ENCODE data around the gene RRP9. TPM values are rescaled to one million over a fixed set of nuclear protein-coding genes. Genes with fewer than 3 reads are reported as not detected.
A peak's percentile ranks its signal among the peaks of the same experiment; 100 is the strongest.

Gene RRP9
- total RNA-seq, 1 donor from 2014 or later = 20.6 TPM

GRCh38 chr3:51943451-51944391 is 2.0 kb upstream of the RRP9 start:
- Mint-ChIP-seq H3K27ac (ENCODE audit: unreplicated experiment) (no peak overlapping the region), H3K4me3 (ENCODE audit: unreplicated experiment) (no peak overlapping the region), H3K9me3 (ENCODE audit: unreplicated experiment) (no peaks in the 10 kb centered on the region), H3K27me3 (ENCODE audit: unreplicated experiment) (peaks cover 8% of the 10 kb centered on the region), H3K36me3 (ENCODE audit: low read depth, unreplicated experiment) (peaks cover 9% of the 10 kb centered on the region), H3K4me1 (ENCODE audit: unreplicated experiment) (peaks cover 16% of the 10 kb centered on the region)
- no peak for DNase-seq (ENCODE audit: low spot score)
- TF ChIP-seq CTCF (IDR thresholded peaks at IDR 0.05; ENCODE audit: unreplicated experiment) = no peak

- no peak overlapping the region for H3K27ac Mint-ChIP-seq (ENCODE audit: unreplicated experiment)
Measured at GRCh38 chr3:51942603-51943450, 1.1 kb upstream of the RRP9 start.

GRCh38 chr3:51941463-51941797 is 274 bp downstream of the RRP9 start:
- Mint-ChIP-seq H3K27ac (ENCODE audit: unreplicated experiment) (peak overlapping the region; percentile 34), H3K4me3 (ENCODE audit: unreplicated experiment) (peak overlapping the region; percentile 90), H3K4me1 (ENCODE audit: unreplicated experiment) (peaks cover 20% of the 10 kb centered on the region), H3K9me3 (ENCODE audit: unreplicated experiment) (no peaks in the 10 kb centered on the region), H3K36me3 (ENCODE audit: low read depth, unreplicated experiment) (peaks cover 24% of the 10 kb centered on the region), H3K27me3 (ENCODE audit: unreplicated experiment) (peaks cover 6% of the 10 kb centered on the region)
- DNase-seq (ENCODE audit: low spot score) = no peak
- no peak for TF ChIP-seq CTCF (IDR thresholded peaks at IDR 0.05; ENCODE audit: unreplicated experiment)

More at GRCh38 chr3:51942603-51943450, 1.1 kb upstream of the RRP9 start:
- peaks cover 6% of the 10 kb centered on the region for H3K27me3 Mint-ChIP-seq (ENCODE audit: unreplicated experiment)
- H3K4me3 Mint-ChIP-seq (ENCODE audit: unreplicated experiment) = no peak overlapping the region
- DNase-seq (ENCODE audit: low spot score) = no peak
- H3K9me3 Mint-ChIP-seq (ENCODE audit: unreplicated experiment) = no peaks in the 10 kb centered on the region
- peaks cover 20% of the 10 kb centered on the region for H3K4me1 Mint-ChIP-seq (ENCODE audit: unreplicated experiment)
- peaks cover 16% of the 10 kb centered on the region for H3K36me3 Mint-ChIP-seq (ENCODE audit: low read depth, unreplicated experiment)
- no peak for TF ChIP-seq CTCF (IDR thresholded peaks at IDR 0.05; ENCODE audit: unreplicated experiment)

- Mint-ChIP-seq H3K27ac (ENCODE audit: unreplicated experiment) (peak overlapping the region; percentile 34), H3K9me3 (ENCODE audit: unreplicated experiment) (no peaks in the 10 kb centered on the region), H3K4me1 (ENCODE audit: unreplicated experiment) (peaks cover 20% of the 10 kb centered on the region), H3K4me3 (ENCODE audit: unreplicated experiment) (peak overlapping the region; percentile 90), H3K36me3 (ENCODE audit: low read depth, unreplicated experiment) (peaks cover 29% of the 10 kb centered on the region), H3K27me3 (ENCODE audit: unreplicated experiment) (peaks cover 3% of the 10 kb centered on the region)
- no peak for DNase-seq (ENCODE audit: low spot score)
- no peak for TF ChIP-seq CTCF (IDR thresholded peaks at IDR 0.05; ENCODE audit: unreplicated experiment)
Measured at GRCh38 chr3:51940648-51941462, 849 bp downstream of the RRP9 start.

All from endothelial cell (in vitro differentiated cells).